HG03045 (cell line): ENCODE measurements around the gene CMTM4.
"Not testable (repeated sequence)": the region's sequence is repeated elsewhere in the genome, so short reads cannot be mapped to it uniquely, and the experiment has no call there.

Experiments used
- ATAC-seq: cut with Tn5 transposase; IDR thresholded peaks from one replicate; pipeline ENCODE4 v1.9.1; 2021; ENCODE audit warnings: mild to moderate bottlenecking, moderate library complexity; ENCODE audit not compliant: unreplicated experiment

CMTM4 gene

DNA sequence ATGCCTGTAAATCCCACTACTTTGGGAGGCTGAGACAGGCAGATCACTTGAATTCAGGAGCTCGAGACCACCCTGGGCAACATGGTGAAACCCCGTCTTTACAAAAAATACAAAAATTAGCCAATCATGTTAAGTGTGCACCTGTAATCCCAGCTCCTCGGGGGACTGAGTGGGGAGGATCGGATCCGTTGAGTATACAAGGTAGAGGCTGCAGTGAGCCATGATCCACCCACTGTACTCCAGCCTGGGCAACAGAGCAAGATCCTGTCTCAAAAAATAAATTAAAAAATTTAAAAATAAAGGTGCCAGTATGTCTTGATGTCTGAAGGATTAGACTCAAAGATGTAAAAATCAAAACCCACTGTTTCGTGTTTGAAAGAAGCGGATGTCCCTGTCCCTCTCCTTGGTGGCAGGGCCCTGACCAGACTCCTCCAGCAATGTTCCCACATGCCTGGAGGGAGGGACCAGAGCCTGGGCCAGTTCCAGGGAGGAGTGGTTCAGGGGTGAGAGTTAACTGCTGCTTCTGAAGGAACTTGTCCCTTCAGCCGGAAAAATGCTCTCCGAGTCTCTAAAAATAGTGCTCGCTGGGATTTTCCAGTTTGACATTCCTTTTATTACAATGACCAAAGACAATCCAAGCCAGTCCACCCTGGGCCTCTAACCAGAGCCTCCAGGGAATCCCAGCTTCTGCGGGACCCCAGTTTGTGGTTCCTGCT lies 9.4 kb upstream of the CMTM4 start:
- ATAC-seq = no peak

DNA sequence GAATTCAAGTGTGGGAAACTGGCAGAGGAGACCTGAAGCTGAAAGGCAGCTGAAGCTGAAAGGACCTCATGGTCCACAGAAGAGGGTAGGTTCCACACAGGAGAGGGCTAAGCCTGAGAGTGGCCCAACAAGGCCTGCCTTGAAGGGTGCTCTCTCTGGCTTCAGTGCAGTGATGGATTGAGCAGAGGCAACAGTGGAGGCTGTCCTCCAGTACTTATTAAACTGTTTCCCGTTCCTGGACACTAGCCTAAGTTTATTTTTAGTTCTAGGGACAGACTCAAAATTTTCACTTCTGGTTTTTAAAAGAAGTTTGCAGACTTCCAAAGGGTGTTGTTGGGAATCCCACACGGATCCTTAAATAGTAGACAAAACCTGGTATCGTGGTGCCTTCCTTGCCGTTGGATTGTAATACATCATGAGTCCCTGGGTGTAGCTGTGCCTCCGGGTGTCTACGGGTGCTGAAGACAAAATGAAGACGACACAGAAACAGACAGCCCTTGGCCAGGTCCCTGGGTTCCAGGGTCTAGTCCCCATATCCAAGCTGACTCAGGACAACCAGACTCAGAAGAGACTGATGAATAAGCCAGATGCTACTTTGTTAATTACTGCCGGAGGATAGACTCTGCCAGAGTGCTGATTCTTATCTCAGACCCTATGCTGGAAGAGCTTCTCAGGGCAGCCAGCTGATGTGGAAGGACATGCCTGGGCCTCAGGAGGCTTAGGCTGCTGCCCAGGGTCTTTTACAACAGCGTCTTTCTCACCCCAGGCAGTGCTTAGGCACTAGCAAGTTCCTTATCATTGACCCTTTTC lies 7.1 kb upstream of the CMTM4 start:
- ATAC-seq = no peak

DNA sequence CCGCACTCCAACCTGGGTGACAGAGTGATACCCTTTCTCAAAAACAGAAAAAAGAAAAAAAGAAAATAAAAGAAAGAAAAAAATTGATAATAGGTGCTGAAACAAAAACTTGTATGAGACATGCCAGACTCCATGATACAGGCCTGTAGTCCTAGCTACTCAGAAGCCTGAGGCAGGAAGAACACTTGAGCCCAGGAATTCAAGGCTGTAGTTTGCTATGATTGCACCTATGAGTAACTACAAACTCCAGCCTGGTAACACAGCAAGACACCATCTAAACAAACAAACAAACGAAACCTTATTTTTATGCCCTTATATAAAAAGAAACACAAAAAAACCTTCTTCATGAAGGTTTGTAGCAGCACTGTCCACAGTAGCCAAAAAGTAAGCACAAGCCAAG lies 5.0 kb upstream of the CMTM4 start:
- ATAC-seq = no peak

DNA sequence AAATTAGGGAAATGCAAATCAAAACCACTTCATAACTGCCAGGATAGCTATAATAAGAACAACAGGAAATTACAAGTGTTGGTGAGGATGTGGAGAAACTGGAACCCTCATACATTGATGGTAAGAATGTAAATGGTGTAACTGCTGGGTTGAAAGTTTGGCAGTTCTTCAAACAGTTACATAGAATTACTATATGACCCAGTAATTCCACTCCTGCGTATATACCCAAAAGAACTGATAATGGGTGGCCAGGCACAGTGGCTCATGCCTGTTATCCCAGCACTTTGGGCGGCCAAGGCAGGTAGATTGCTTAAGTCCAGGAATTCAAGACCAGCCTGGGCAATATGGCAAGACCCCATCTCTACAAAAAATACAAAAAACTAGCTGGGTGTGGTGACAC lies 4.5 kb upstream of the CMTM4 start:
- ATAC-seq = no peak

DNA sequence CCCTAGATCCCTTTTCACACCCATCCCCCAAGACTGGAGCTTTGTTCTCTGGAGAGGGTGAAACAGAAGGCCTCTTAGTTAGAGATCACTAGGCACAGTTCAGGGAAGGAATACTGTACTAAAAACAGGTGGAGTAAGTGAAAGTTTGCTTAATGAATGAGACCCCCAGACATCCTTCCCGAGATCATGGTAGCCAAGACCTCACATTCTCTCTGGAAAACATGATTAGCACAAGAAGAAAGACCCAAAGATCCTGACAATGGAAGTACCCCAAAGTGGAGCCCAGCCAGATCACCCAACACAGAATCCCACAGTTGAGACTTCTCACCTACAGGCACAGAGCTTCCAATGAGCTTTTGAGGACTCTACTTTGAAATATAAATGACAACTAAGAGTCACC lies 3.4 kb upstream of the CMTM4 start:
- ATAC-seq = no peak

DNA sequence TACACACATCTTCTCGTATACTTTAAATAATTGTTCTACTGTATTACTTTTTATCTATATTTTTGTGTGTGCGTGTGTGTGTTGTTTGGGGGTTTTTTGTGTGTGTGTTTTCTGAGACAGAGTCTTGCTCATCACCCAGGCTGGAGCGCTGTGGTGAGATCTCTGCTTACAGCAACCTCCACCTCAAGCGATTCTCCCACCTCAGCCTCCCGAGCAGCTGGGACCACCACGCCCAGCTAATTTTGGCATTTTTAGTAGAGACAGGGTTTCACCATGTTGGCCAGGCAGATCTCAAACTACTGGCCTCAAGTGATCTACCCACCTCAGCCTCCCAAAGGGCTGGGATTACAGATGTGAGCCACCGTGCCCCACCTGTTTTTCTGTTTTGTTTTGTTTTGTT lies 1.5 kb upstream of the CMTM4 start:
- ATAC-seq = no peak

DNA sequence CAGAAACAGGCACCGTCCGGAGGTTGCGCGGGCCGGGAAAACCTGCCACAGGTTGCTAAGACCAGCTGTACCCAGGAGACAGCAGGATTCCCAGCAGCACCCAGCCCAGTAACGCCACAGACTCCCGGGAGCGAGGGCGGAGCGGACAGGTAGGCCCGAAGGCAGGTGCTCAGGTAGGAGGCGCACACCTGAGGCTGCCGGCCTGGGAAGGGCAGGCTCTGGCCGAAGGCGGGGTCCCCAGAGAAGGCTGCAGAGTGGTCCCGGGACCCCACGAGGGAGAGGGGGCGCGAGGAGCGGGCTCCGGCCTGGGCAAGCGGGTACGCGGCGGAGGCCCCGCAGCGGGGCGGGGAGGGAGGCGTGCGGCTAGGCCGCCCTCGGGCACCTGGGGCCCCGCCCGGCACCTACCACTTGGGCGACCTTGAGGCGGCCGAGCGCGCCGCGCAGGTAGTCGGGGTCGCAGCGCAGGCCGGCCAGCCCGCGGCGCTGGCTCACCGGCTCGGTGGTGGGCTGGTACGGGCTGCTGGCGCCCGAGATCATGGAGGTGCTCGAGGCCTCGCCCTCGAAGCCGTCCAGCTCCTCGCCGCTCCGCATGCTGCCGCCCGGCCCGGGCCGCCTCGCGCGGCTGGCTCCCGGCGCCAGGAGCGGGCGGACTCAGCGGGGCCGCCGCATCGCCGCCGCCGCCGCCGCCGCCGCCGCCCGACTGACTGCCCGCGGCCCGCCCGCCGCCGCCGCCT lies 441 bp downstream of the CMTM4 start:
- peak; percentile 47 for ATAC-seq

DNA sequence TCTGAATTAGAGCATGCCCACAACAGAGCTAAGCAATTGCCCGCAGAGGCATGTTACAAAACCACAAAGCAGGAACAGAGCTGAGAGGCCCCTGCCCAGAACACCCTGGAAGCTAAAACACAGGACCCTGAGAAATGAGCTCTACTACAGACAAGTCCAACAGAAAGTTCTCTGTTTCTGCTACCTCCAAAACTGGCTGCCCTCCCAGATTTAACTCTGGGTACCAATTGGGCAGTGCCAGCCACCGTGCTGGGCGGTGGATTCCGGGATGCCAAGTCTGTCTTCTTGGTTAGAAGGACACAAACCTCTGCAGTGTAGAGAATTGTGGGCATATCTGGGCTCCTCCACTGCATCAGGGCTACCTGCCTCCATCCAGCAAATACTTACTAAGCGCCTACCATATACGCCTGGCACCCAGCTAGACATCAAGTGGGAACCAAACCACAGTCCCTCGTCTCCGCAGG lies 1.0 kb downstream of the CMTM4 start:
- ATAC-seq = no peak

DNA sequence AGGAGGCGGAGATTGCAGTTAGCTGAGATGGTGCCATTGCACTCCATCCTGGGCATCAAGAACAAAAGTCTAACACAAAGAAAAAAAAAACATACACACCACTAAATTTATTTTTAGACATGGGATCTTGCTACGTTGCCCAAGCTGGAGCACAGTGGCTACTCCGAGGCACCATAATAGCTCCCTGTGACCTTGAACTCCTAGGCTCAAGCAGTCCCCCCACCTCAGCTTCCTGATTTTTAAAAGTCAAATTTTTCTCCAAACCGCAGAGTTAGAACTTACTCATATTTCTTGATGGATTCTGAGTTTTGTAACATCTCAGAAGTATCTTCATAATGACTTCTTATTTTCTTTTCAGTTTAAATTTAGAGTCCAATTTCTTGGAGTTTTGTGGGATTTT lies 3.4 kb downstream of the CMTM4 start:
- ATAC-seq = no peak

DNA sequence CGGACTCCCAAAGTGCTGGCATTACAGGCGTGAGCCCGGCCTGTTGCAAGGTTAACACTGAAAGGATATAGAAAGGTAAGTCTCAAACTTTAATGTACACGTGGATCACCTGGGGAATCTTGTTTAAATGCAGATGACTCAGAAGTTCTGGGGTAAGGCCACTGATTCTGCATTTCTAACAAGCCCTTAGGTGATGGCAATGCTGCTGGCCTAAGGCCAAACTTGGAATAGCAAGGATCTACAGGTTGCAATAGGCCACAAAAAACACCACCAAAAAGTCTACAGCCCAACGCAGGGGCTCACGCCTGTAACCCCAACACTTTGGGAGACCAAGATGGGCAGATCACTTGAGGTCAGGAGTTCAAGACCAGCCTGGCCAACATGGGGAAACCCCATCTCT lies 4.2 kb downstream of the CMTM4 start:
- ATAC-seq = no peak

DNA sequence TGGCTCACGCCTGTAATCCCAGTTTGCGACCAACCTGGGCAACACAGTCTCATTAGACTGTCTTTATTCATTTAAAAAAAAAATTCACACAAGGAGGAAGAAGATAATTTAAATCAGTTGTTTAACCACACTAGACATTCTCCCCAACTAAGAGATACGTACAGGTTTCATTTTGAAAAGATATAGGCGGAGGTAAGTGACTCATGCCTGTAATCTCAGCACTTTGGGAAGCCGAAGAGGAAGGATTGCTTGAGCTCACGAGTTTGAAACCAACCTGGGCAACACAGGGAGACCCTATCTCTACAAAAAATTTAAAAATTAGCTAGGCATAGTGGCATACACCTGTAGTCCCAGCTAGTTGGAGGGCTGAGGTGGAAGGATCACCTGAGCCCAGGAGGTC lies 5.3 kb downstream of the CMTM4 start:
- ATAC-seq = no peak

DNA sequence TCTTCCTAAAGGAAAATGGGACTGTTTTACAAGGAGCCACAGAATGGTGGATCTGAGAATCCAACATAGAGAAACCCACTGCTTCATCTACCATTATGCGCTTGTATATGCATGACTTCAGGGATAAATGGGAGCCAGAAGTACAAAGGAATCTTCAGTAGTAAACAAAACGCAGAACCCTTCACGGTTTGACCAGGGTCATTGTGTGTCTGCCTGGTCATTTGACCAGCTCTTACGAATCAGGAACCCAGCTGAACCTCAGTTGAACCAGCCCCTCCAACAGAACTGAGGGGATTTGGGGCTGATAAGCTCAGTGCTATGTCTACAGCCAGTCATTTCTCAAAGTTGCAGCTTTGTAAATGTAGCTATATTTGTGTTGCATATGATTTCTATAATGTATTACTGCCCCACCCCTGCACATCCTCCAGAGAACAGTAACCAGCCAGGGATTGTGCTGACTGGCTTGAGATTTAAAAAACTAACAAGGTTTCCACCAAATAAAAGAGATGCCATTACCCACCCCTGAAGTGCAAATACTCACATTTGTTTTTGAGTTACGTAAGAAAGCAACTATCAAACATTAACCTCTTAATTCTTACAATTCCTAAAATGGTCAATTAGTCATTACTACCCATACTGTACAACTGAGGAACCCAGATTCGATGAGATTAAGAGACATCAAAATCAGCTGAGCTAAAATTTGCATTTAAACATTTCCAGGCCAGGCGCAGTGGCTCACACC lies 6.3 kb downstream of the CMTM4 start:
- no peak for ATAC-seq

DNA sequence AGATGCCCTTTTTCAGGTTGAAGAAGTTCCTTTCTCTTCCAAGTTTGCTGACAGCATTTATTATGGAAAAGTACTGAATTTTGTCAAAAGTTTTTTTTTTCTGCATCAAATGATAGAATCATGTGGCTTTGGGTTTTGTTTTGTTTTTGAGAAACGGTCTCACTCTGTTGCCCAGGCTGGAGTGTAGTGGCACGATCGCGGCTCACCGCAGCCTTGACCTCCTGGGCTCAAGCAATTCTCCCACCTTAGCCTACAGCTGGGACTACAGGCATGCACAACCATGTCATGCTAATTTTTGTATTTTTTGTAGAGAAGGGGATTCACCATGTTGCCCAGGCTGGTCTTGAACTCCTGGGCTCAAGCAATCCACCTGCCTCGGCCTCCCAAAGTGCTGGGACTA lies 7.3 kb downstream of the CMTM4 start:
- ATAC-seq = no peak

DNA sequence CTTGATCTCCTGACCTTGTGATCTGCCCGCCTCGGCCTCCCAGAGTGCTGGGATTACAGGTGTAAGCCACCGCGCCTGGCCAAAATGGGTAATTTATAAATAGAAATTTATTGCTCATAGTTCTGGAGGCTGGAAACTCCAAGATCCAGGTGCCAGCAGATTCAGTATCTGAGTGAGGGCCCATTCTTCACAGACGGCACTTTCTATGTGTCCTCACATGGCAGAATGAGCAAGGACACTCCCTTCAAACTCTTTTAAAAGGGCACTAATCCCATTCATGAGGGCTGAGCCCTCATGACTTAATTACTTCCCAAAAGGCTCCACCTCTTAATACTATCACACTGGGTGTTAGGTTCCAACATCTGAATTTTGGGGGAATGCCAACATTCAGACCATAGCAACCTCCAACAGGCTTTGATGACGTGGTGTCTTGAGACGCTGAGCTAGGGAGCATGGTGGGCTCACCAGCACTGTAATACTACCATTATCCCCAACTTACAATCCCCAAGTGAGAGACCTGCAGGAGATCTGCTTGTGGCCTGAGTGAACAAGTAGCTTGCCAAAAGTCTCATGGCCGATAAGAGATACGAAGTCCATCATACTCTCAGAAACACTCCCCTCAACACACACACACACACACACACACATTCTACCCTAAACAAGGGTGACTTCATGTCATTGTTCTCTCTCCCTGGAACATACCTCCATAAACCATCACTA lies 8.5 kb downstream of the CMTM4 start:
- no peak for ATAC-seq

DNA sequence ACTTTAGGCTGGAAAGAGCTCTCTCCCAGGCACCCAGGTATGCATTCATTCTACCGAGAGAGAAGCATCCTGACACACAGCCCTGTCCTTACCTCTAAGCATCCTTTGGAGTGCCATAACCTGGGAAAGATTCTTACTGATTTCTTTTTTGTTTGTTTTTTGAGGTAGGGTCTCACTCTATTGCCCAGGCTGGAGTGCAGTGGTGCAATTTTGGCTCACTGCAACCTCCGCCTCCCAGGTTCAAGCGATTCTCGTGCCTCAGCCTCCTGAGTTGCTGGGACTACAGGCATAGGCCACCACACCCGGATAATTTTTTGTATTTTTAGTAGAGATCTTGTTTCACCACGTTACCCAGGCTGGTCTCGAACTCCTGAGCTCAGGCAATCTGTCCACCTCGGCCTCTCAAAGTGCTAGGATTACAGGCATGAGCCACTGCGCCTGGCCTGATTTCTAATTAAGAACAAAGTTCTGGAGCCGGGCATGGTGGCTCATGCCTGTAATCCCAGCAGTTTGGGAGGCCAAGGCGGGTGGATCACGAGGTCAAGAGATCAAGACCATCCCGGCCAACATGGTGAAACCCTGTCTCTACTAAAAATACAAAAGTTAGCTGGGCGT lies 10.9 kb downstream of the CMTM4 start:
- not testable (repeated sequence) for ATAC-seq

DNA sequence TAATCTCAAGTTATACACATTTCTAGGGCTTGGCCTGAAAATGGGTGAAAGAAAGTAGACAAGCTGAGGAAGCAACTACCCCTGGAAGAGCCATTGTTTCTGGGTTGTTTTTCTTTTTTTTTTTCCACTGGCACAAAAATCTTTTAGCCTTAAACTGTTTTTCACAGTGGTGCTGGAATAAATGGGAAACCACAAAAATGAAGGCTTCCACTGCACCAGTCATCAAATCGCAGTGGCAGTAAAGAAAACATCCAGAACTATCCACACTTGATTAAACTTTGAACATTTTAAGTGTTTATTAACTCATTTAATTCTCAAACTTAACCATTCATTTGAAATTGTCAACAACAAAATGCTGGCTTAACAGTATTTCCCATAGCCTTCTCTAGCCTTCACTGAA lies 14.3 kb downstream of the CMTM4 start:
- no peak for ATAC-seq

DNA sequence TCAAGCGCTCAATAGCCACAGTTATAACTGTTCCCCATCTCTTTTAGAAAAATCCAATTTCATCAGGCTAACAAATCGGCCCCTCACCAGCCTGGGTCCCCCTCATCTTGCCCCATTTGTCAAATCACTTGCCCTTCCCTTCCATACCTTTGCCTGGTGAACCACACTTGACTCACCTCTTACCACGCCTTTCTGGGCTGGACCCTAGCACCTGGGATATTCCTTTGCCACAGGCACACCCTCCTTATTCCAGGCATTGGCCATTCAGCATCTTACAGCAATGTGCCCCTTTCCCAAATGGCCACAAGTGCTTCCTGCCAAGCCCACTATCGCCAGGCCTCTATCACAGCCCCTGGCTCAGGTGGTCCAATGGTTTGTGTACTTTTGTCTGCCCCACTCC lies 14.9 kb downstream of the CMTM4 start:
- no peak for ATAC-seq

DNA sequence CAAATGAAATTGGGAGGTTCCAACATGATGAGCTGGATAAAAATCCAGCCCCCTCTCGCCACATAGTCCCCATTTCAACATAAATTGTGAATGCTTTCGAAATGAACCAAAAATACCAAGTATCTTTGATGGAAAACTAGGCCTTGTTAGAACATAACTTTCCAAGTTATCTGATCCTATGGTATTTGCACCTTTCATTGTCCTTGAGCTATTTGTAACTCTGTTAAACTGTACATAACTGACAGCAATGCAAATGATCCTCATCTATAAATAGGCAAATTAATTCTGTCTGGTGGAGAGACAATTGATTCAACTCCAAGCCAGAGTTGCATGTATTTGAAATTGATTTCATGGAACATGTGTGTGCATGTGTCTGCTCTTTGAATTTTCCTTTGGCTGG lies 18.2 kb downstream of the CMTM4 start:
- ATAC-seq = no peak

DNA sequence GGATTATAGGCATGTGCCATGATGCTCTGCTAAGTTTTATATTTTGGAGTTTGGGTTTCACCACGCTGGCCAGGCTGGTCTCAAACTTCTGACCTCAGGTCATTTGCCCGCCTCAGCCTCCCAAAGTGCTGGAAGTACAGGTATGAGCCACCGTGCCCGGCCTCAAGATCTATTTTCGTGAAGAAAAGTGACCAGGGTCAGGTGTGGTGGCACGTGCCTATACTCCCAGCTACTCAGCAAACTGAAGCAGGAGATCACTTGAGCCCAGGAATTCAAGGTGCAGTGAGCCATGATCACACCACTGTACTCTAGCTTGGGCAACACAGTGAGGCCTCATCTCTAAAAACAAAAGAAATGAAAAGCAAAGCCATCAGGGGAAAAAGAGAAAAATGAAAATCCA lies 18.7 kb downstream of the CMTM4 start:
- ATAC-seq = no peak

DNA sequence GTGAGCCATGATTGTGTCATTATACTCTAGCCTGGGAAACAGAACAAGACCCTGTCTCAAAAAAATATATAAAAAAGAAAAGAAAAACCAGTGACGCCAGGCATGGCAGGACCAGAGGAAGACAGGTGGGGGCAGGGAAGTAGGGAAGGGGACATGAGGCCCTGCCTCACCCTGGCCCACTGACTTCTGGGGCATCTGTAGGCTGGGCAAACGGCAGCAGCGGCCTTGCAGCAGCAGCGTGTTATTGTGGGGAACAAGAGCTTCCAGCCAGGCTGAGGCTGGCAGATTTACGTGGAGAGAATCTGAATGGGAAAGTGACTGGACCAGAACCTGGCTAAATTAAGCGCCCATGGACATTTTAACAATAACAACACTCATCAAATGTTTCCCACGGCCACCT lies 19.4 kb downstream of the CMTM4 start:
- ATAC-seq = no peak
